Thoracic aorta (tissue), 2 donors: ENCODE results near the gene P4HA2. TPM values are rescaled to one million over a fixed set of nuclear protein-coding genes. Genes with fewer than 3 reads are reported as not detected.

Source experiments
- ATAC-seq: fragments of 150-250 bp; one replicate; pipeline ENCODE4 v1.8.0; 2017; ENCODE audit warnings: low read depth; ENCODE audit not compliant: insufficient number of reproducible peaks, low FRiP score
- DNase-seq: peaks from one replicate; pipeline ENCODE4 v3.0.0-alpha.2; 2020; ENCODE audit warnings: low spot score
- H3K27ac ChIP-seq, 2 donors: fragments of 200-600 bp; sonication (generic); 1 replicate in 1 of 2; 2 replicates in 1 of 2; pipeline ENCODE4 v1.5.1; 2016; ENCODE audit warnings: mild to moderate bottlenecking in 2 of 2, moderate library complexity in 2 of 2
- H3K27me3 ChIP-seq: fragments of 200-600 bp; sonication (generic); replicated peaks from 2 replicates; pipeline ENCODE4 v1.6.0; 2016; ENCODE audit warnings: mild to moderate bottlenecking; ENCODE audit not compliant: insufficient read depth
- H3K36me3 ChIP-seq: fragments of 200-600 bp; sonication (generic); one replicate; pipeline ENCODE4 v1.5.1; 2016
- H3K4me1 ChIP-seq, 2 donors: fragments of 200-600 bp; sonication (generic); 1 replicate in 1 of 2; 2 replicates in 1 of 2; pipeline versions ENCODE4 v1.5.1 to v1.6.0; 2016; ENCODE audit warnings: low read depth in 2 of 2, mild to moderate bottlenecking in 1 of 2; ENCODE audit not compliant: control insufficient read depth in 1 of 2
- H3K4me3 ChIP-seq: fragments of 200-600 bp; sonication (generic); 2 replicates; pipeline ENCODE4 v1.5.1; 2016; ENCODE audit warnings: mild to moderate bottlenecking
- H3K9me3 ChIP-seq: fragments of 200-600 bp; sonication (generic); 2 replicates; pipeline ENCODE4 v1.5.1; 2016
- total RNA-seq, 2 donors: library from RNA; depleted of rRNA; stranded (reverse); fragments of >200 nt; gene quantifications; one replicate each; pipeline versions ENCODE4 v1.1.0 to v1.2.3, GENCODE V29; 2016
- TF ChIP-seq, protein P1 (sequence below): fragments of 200-600 bp; sonication (generic); IDR thresholded peaks from one replicate; pipeline ENCODE4 v1.5.1; 2019; ENCODE audit warnings: antibody characterized with exemption

The P4HA2 gene
- total RNA-seq, 2 donors from 2014 or later: 31.3 to 47.7 TPM

DNA sequence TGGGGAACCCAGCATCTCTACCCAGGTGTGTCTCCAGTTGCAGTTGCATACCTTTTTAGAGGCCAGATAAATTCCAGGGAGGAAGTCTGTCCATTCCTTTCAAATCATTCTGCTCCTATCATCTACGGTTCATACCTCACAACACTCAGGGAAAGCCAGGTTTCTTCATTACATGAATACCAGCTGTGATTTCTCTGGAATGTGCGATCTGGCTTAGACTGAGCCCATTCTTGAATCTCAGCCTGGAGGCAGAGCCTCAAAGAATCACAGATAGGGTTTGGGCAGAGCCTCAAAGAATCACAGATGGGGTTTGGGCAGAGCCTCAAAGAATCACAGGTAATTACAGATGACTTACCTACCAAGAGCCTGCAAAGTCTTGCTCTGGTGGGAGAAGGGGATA is 7.2 kb downstream of the P4HA2 start:
- no peak for DNase-seq
- peak overlapping the region; percentile 20 to 41 for H3K27ac ChIP-seq
- TF ChIP-seq, protein P1, sequence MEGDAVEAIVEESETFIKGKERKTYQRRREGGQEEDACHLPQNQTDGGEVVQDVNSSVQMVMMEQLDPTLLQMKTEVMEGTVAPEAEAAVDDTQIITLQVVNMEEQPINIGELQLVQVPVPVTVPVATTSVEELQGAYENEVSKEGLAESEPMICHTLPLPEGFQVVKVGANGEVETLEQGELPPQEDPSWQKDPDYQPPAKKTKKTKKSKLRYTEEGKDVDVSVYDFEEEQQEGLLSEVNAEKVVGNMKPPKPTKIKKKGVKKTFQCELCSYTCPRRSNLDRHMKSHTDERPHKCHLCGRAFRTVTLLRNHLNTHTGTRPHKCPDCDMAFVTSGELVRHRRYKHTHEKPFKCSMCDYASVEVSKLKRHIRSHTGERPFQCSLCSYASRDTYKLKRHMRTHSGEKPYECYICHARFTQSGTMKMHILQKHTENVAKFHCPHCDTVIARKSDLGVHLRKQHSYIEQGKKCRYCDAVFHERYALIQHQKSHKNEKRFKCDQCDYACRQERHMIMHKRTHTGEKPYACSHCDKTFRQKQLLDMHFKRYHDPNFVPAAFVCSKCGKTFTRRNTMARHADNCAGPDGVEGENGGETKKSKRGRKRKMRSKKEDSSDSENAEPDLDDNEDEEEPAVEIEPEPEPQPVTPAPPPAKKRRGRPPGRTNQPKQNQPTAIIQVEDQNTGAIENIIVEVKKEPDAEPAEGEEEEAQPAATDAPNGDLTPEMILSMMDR: no peak

DNA sequence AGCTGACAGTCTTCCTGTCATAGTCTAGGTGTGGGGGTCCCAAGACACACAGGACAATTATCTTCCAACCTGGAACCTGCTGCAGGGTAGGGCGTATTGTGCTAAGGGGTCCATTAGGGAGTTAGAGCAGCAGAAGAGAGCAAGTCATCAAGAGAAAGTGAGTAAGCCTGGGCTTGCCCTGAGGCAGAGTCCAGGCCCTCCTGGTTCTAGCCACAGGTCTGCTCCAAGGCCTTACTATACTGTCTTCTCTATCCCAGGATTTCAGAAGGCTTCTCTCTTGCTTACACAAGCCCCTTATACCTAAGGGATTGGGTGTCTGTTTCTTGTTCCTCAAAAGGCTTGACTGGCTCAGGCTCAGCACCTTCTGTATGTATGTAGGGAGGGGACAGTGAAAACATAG is 7.7 kb downstream of the P4HA2 start:
- Histone ChIP-seq H3K27ac (peak overlapping the region; percentile 20 to 41), H3K36me3 (no peaks in the 10 kb centered on the region), H3K4me3 (no peak overlapping the region), H3K27me3 (no peaks in the 10 kb centered on the region), H3K9me3 (no peaks in the 10 kb centered on the region), H3K4me1 (peaks cover 18 to 72% of the 10 kb centered on the region in 2 donors)
- ATAC-seq: no peak
- no peak for DNase-seq
- TF ChIP-seq, protein P1: no peak

More for the DNA sequence above, 7.2 kb downstream of the P4HA2 start:
- no peak overlapping the region for H3K4me3 ChIP-seq
- H3K27me3 ChIP-seq: no peaks in the 10 kb centered on the region
- peaks cover 21 to 74% of the 10 kb centered on the region in 2 donors for H3K4me1 ChIP-seq
- no peak for ATAC-seq
- no peaks in the 10 kb centered on the region for H3K36me3 ChIP-seq
- H3K9me3 ChIP-seq: no peaks in the 10 kb centered on the region

DNA sequence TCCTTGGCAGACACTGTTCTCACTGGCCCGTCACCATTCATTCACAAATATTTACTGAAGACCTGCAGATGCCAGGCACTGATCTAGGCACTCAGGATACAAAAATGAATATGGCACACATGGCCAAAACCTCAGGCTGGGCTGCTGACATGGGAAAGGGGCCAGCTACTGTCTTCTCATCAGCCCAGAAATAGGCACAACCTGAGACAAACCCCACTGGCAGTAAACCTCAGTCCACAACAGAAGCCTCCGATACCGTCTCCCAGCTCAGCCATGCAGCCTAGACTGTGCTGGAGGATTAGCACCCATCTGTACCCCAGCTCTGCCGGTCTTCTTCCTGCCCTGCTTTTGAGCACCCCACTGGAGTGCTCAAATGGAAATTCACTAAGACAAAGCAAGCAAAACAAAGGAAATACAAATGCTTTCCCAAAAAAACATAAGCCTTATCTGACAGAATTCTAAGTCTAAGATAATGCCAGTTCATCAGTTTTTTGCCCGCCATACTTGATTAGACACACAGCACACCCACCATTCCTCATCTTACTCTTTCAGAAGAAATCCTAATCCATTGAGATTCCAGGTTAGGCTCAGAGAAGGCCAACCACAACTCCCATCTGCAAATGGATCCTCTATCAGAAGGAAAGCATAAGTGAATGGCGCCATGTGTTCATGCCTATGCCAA is 8.2 kb downstream of the P4HA2 start:
- no peak overlapping the region for H3K4me3 ChIP-seq
- TF ChIP-seq, protein P1: no peak
- peaks cover 18 to 72% of the 10 kb centered on the region in 2 donors for H3K4me1 ChIP-seq
- H3K27ac ChIP-seq: peak overlapping the region; percentile 20 to 41
- H3K27me3 ChIP-seq: no peaks in the 10 kb centered on the region
- DNase-seq (no peak), ATAC-seq (no peak)
- no peaks in the 10 kb centered on the region for H3K9me3 ChIP-seq
- no peaks in the 10 kb centered on the region for H3K36me3 ChIP-seq

DNA sequence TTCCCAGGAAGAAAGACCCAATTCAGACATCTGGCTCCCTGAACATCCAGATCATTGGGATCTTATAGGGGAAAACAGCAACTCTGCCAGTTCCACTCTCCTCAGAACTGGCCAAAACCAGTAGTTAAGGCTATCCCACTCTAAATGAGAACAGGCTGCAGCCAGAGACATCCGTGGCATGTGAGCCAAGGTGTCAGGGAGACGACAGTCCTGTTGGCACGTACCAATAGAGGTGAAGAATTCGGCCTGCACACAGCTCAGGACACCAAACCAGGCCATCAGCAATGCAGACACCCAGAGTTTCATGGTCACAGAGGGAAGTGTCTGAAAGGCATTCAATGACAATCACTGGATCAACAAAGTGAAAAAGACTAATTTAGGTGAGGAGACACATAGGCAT is 9.3 kb downstream of the P4HA2 start:
- no peak overlapping the region for H3K27ac ChIP-seq
- TF ChIP-seq, protein P1: no peak
- ATAC-seq (no peak), DNase-seq (no peak)
- peaks cover 8% of the 10 kb centered on the region for H3K36me3 ChIP-seq
- no peak overlapping the region for H3K4me3 ChIP-seq
- no peaks in the 10 kb centered on the region for H3K27me3 ChIP-seq
- H3K4me1 ChIP-seq: peaks cover 18 to 65% of the 10 kb centered on the region in 2 donors
- no peaks in the 10 kb centered on the region for H3K9me3 ChIP-seq

DNA sequence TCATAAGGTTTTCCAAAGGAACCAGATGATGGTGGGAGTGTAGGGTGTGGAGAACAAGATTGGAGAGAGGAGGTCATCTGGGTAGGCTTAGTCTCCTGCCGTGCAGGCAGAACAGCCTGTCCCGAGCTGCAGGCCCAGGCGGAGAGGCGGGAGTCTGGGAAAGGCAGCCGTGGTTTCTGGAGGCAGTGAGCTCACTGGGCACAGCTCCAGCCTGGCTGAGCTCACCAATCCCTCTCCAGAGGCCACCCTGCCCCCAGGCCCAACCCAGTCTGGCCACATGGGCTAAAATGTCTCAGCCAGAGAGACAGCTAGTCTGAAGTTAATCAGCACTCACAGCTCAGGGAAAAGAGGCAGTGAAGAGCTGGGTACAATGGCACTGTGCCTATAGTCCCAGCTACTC is 12.3 kb downstream of the P4HA2 start:
- peak; percentile 90 for ATAC-seq
- H3K4me3 ChIP-seq: no peak overlapping the region
- H3K4me1 ChIP-seq: peaks cover 10 to 48% of the 10 kb centered on the region in 2 donors
- peak; percentile 90 for DNase-seq
- H3K36me3 ChIP-seq: peaks cover 28% of the 10 kb centered on the region
- no peaks in the 10 kb centered on the region for H3K9me3 ChIP-seq
- H3K27ac ChIP-seq: peak overlapping the region; percentile 96 to 97
- H3K27me3 ChIP-seq: no peaks in the 10 kb centered on the region
- TF ChIP-seq, protein P1: no peak
